HepG2 (cell line): ENCODE results near the gene TMEM108. TPM values are rescaled to one million over a fixed set of nuclear protein-coding genes. Genes with fewer than 3 reads are reported as not detected.

Source experiments
- ATAC-seq: fragments of 200-7000 bp; cut with Tn5 transposase; 3 replicates; pipeline ENCODE4 v1.9.1; 2020; ENCODE audit warnings: mild to moderate bottlenecking, moderate library complexity
- BruUV-seq: library from RNA; stranded (reverse); fragments of 400-500 nt; replicated peaks from 2 replicates; lab custom pipeline; 2021; lab: Mats Ljungman, UMichigan
- CTCF ChIA-PET: fragments of 300-600 bp; formaldehyde crosslinking; extraction: SDS; loops from one replicate; lab custom pipeline; 2021; ENCODE audit warnings: low total read pairs, inconsistent platforms, low intra/inter-chr PET ratio; lab: Yijun Ruan, JAX
- POLR2A ChIA-PET: fragments of 350-600 bp; sonication (Branson Sonifier 250); formaldehyde crosslinking; loops from one replicate; lab custom pipeline; 2020; ENCODE audit warnings: antibody characterized with exemption, inconsistent platforms; lab: Yijun Ruan, JAX
- DNase-seq: peaks from one replicate; pipeline ENCODE4 v3.0.0-alpha.2; 2015; ENCODE audit warnings: low spot score
- FAIRE-seq: peaks from 3 replicates; lab custom pipeline; 2011; peaks lifted over from hg19 to GRCh38; lab: Jason Lieb, UNC
- H2AFZ ChIP-seq: one replicate; pipeline ENCODE4 v1.6.1; 2011; ENCODE audit warnings: low read length, inconsistent platforms
- H3K27ac ChIP-seq: fragments of 300-600 bp; 3 replicates; pipeline ENCODE4 v1.8.0; 2011; ENCODE audit warnings: mixed run types, mild to moderate bottlenecking, mixed read lengths, low read length, inconsistent platforms; ENCODE audit not compliant: insufficient read depth; ENCODE audit errors: extremely low read length
- H3K27me3 ChIP-seq, 2 experiments: fragments of 200-600 bp in 1 of 2; 2 replicates in 1 of 2; 3 replicates in 1 of 2; pipeline versions ENCODE4 v1.6.0 to v1.8.0; 2011; ENCODE audit warnings: low read length in 2 of 2, mild to moderate bottlenecking in 2 of 2, moderate library complexity in 2 of 2, inconsistent platforms in 1 of 2; ENCODE audit not compliant: insufficient read depth in 2 of 2, control insufficient read depth in 1 of 2
- H3K36me3 ChIP-seq, 2 experiments: fragments of 200-600 bp in 1 of 2; replicated peaks in 1 of 2; 2 replicates in 1 of 2; 3 replicates in 1 of 2; pipeline versions ENCODE4 v1.5.1 to v1.8.0; 2011; ENCODE audit warnings: low read length in 2 of 2, inconsistent platforms in 1 of 2; ENCODE audit not compliant: insufficient read depth in 2 of 2, control insufficient read depth in 1 of 2
- H3K4me1 ChIP-seq: 2 replicates; pipeline ENCODE4 v1.5.1; 2012; ENCODE audit warnings: low read length, inconsistent platforms; ENCODE audit not compliant: insufficient read depth
- H3K4me2 ChIP-seq: 2 replicates; pipeline ENCODE4 v1.6.0; 2011; ENCODE audit warnings: low read depth, low read length, inconsistent platforms
- H3K4me3 ChIP-seq, 3 experiments: fragments of 200-600 bp in 1 of 3; sonication (generic), shearing (Covaris generic) in 1 of 3; replicated peaks in 1 of 3; 2 replicates each; pipeline ENCODE4 v1.5.1; 2011 to 2016; ENCODE audit warnings: low read length in 3 of 3, inconsistent platforms in 2 of 3, low read depth in 2 of 3, mild to moderate bottlenecking in 2 of 3, control low read depth in 1 of 3, mixed read lengths in 1 of 3; ENCODE audit not compliant: insufficient read depth in 1 of 3
- H3K79me2 ChIP-seq: one replicate; pipeline ENCODE4 v1.6.1; 2011; ENCODE audit warnings: low read length, inconsistent platforms; ENCODE audit not compliant: insufficient read depth
- H3K9ac ChIP-seq: 2 replicates; pipeline ENCODE4 v1.6.0; 2011; ENCODE audit warnings: mild to moderate bottlenecking, low read depth, low read length, inconsistent platforms; ENCODE audit not compliant: insufficient read depth
- H3K9me3 ChIP-seq: 2 replicates; pipeline ENCODE4 v1.5.1; 2012; ENCODE audit warnings: mild to moderate bottlenecking, low read length
- H4K20me1 ChIP-seq: 2 replicates; pipeline ENCODE4 v1.6.0; 2011; ENCODE audit warnings: inconsistent platforms, mild to moderate bottlenecking, low read length, moderate library complexity; ENCODE audit not compliant: insufficient read depth
- ATM ChIP-seq: fragments of 450-650 bp; IDR thresholded peaks from 2 replicates; pipeline ENCODE4 v1.7.1; 2017; ENCODE audit warnings: mild to moderate bottlenecking, borderline replicate concordance
- CEBPB ChIP-seq: IDR thresholded peaks from 2 replicates; pipeline ENCODE4 v1.6.1; 2011; ENCODE audit warnings: low read depth, low read length, improper control_type of control experiment, borderline replicate concordance
- CENPT ChIP-seq: sonication (generic); formaldehyde crosslinking; IDR thresholded peaks from 2 replicates; pipeline ENCODE4 v1.8.0; 2022; ENCODE audit warnings: low read depth, mild to moderate bottlenecking, moderate library complexity, missing genetic modification reagents
- KAT8 ChIP-seq: IDR thresholded peaks from 2 replicates; pipeline ENCODE4 v1.6.1; 2016; ENCODE audit warnings: missing genetic modification reagents, missing compliant biosample characterization
- KLF12 ChIP-seq: sonication (generic); formaldehyde crosslinking; IDR thresholded peaks from 2 replicates; pipeline ENCODE4 v1.4.0; 2020; ENCODE audit warnings: missing genetic modification reagents, borderline replicate concordance
- RNF2 ChIP-seq: fragments of 450-650 bp; conservative IDR thresholded peaks from 2 replicates; pipeline ENCODE4 v1.6.1; 2016; ENCODE audit warnings: low read depth
- WGBS: methylation state at CpG from one replicate; pipeline ENCODE4 v1.1.6; 2017; ENCODE audit warnings: low lambda C conversion rate; 5-methylcytosine and 5-hydroxymethylcytosine counted together
- in situ Hi-C: cut with HindIII; loops from 2 replicates; pipeline ENCODE4 v1.10.0; 2017; ENCODE audit warnings: low pct_unique_long_range_greater_than_20kb; ENCODE audit not compliant: extremely low pct_ligation_motif_present
- intact Hi-C: fragments of 100-400 bp; cut with micrococcal nuclease; formaldehyde crosslinking; loops from one replicate; pipeline ENCODE4 v1.10.0; 2022; ENCODE audit not compliant: unreplicated experiment
- polyA plus RNA-seq, 8 experiments: library from polyadenylated mRNA; depleted of rRNA in 3 of 8; stranded (reverse) in 7 of 8; unstranded in 1 of 8; fragments of >200 nt; fragmentation: Illumina TruSeq in 4 of 8; extraction: Trizol in 4 of 8; gene quantifications; 2 replicates each; pipeline versions ENCODE4 v1.2.1 to v1.2.3, GENCODE V29; 2011 to 2016; ENCODE audit warnings: low read depth in 4 of 8, missing spikeins in 1 of 8, mixed read lengths in 1 of 8; ENCODE audit not compliant: insufficient read depth in 1 of 8
- total RNA-seq, 5 experiments: library from RNA; depleted of rRNA; stranded (reverse); fragments of >200 nt; fragmentation: Illumina TruSeq; extraction: Trizol; gene quantifications; 2 replicates each; pipeline ENCODE4 v1.2.3, GENCODE V29; 2016; ENCODE audit warnings: low read depth in 1 of 5
- TF ChIP-seq, protein P1 (sequence below): sonication (generic); formaldehyde crosslinking; IDR thresholded peaks from 2 replicates; pipeline ENCODE4 v1.9.0; 2021; ENCODE audit warnings: missing genetic modification reagents, mild to moderate bottlenecking, borderline replicate concordance
- TF ChIP-seq, protein P2 (sequence below): sonication (generic); formaldehyde crosslinking; IDR thresholded peaks from 2 replicates; pipeline ENCODE4 v1.4.0; 2020; ENCODE audit warnings: mild to moderate bottlenecking, missing genetic modification reagents, borderline replicate concordance

TMEM108 gene
- total and polyA plus RNA-seq, 2 of the 13 experiments (the other 11 are each of a cell fraction or from before 2014, with no cell fraction given), result not detected

DNA sequence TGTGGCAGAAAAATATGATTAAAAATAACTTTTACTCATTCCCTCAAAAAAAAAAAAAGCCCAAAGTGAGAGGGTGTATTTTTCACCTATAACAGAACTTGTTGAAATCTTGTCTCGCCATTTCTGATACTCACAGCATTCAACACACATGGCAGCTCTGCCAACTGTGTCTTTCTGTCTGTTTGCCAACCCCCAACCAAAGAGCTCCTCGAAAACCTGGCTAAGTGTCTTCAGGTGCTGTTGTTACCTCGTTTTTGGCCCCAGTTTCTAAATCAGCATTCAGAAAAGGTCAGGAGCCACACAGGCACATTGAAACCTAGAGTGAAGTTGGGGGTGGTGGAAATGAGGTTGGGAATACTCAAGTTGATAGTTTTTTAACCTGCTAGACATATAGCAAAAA lies 123.5 kb downstream of the TMEM108 start:
- no peaks in the 10 kb centered on the region for H4K20me1 ChIP-seq
- no peak overlapping the region for H3K4me3 ChIP-seq
- no peak overlapping the region for H3K9ac ChIP-seq
- 0% methylated on average over 3 of the region's 3 CpGs for WGBS
- no peak for FAIRE-seq
- H2AFZ ChIP-seq, result no peak overlapping the region
- no peaks in the 10 kb centered on the region for H3K9me3 ChIP-seq
- intact Hi-C loops (no loop called here), in situ Hi-C loops (no loop called here)
- no peaks in the 10 kb centered on the region for H3K27me3 ChIP-seq
- no peak for ATAC-seq
- H3K4me1 ChIP-seq, result no peaks in the 10 kb centered on the region
- TF ChIP-seq KLF12 (CRISPR knock-in tag) (no peak), RNF2 (no peak), KAT8 (CRISPR knock-in tag) (no peak), ATM (no peak), CENPT (CRISPR knock-in tag) (no peak), CEBPB (no peak)
- TF ChIP-seq, protein P1, sequence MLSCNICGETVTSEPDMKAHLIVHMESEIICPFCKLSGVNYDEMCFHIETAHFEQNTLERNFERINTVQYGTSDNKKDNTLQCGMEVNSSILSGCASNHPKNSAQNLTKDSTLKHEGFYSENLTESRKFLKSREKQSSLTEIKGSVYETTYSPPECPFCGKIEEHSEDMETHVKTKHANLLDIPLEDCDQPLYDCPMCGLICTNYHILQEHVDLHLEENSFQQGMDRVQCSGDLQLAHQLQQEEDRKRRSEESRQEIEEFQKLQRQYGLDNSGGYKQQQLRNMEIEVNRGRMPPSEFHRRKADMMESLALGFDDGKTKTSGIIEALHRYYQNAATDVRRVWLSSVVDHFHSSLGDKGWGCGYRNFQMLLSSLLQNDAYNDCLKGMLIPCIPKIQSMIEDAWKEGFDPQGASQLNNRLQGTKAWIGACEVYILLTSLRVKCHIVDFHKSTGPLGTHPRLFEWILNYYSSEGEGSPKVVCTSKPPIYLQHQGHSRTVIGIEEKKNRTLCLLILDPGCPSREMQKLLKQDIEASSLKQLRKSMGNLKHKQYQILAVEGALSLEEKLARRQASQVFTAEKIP, result no peak
- TF ChIP-seq, protein P2, sequence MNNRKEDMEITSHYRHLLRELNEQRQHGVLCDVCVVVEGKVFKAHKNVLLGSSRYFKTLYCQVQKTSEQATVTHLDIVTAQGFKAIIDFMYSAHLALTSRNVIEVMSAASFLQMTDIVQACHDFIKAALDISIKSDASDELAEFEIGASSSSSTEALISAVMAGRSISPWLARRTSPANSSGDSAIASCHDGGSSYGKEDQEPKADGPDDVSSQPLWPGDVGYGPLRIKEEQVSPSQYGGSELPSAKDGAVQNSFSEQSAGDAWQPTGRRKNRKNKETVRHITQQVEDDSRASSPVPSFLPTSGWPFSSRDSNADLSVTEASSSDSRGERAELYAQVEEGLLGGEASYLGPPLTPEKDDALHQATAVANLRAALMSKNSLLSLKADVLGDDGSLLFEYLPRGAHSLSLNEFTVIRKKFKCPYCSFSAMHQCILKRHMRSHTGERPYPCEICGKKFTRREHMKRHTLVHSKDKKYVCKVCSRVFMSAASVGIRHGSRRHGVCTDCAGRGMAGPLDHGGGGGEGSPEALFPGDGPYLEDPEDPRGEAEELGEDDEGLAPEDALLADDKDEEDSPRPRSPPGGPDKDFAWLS (CRISPR knock-in tag), result no peak
- no peak overlapping the region for H3K27ac ChIP-seq
- no peaks in the 10 kb centered on the region for H3K36me3 ChIP-seq
- H3K79me2 ChIP-seq, result no peaks in the 10 kb centered on the region
- DNase-seq, result no peak
- no TSS peak for BruUV-seq
- POLR2A ChIA-PET, result no interaction called here
- H3K4me2 ChIP-seq, result no peak overlapping the region
- CTCF ChIA-PET, result no interaction called here
